ENCODE results near the gene GALNT18. TPM values are rescaled to one million over a fixed set of nuclear protein-coding genes. Genes with fewer than 3 reads are reported as not detected.

Gene GALNT18
- total RNA-seq, 1 donor from 2014 or later: 22.1 TPM

DNA sequence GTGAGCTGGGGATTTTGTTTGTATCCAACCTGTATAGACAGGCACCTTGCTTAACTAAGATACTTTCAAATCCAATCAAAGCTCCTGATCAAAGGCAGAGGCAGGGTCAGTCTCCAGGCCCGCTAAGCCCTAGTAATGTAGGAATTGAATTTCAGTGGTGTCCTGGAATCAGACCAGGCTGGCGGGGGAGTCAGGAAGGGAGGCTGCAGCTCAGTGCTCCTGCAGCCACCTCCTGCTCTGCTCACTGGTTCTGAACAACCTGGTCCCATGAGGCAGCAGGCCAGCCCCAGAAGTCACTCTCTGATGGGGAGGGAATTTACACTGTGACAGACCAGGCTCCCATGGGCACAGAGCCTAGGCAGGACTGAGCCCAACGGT lies 38.5 kb upstream of the GALNT18 start:
- no peak overlapping the region for H3K27ac ChIP-seq
- H3K27me3 ChIP-seq: no peaks in the 10 kb centered on the region
- no peak for DNase-seq (ENCODE audit: extremely low spot score in 2 of 2)
- intact Hi-C loops (cut with DNase I): no loop called here
- no peak overlapping the region for H3K4me3 ChIP-seq
- H3K4me1 ChIP-seq: no peaks in the 10 kb centered on the region
- no peaks in the 10 kb centered on the region for H3K9me3 ChIP-seq
- no peaks in the 10 kb centered on the region for H3K36me3 ChIP-seq
- TF ChIP-seq POLR2AphosphoS5 (IDR thresholded peaks at IDR 0.05; ENCODE audit: insufficient read depth in 1 of 2, low read depth in 1 of 2) (no peak), POLR2A (IDR thresholded peaks at IDR 0.05) (no peak)
- TF ChIP-seq, protein P1, sequence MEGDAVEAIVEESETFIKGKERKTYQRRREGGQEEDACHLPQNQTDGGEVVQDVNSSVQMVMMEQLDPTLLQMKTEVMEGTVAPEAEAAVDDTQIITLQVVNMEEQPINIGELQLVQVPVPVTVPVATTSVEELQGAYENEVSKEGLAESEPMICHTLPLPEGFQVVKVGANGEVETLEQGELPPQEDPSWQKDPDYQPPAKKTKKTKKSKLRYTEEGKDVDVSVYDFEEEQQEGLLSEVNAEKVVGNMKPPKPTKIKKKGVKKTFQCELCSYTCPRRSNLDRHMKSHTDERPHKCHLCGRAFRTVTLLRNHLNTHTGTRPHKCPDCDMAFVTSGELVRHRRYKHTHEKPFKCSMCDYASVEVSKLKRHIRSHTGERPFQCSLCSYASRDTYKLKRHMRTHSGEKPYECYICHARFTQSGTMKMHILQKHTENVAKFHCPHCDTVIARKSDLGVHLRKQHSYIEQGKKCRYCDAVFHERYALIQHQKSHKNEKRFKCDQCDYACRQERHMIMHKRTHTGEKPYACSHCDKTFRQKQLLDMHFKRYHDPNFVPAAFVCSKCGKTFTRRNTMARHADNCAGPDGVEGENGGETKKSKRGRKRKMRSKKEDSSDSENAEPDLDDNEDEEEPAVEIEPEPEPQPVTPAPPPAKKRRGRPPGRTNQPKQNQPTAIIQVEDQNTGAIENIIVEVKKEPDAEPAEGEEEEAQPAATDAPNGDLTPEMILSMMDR (IDR thresholded peaks at IDR 0.05): no peak

DNA sequence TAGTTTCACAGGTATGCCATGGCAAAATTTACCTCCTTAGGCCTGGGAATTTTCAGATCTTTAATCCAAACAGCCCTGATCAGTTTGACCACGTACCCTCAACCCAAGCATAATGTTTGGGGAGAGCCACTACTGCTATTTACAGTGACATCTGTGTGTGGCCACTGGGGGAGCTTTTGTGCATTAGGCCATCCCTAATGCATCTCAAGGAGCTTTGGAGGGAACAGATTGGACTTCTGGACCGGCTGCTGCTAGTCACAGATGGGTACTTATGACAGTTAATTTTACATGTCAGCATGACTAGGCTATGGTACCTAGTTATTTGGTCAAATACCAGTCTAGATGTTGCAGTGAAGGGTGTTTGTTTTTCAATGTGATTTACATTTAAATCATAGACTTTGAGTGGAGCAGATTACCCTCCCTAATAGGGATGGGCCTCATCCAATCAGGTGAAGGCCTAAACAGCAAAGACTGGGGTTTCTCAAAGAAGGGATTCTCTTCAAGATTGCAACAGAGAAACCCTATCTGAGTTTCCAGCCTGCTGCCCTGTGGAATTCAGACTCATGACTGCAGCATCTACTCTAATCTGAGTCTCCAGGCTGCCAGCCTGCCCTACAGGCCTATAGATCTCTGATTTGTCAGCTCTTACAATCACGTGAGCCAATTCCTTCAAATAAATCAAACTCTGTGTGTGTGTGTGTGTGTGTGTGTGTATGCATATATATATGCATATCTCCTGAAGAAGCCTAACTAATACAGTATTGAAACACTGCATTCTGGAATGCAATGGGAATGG lies 38.0 kb upstream of the GALNT18 start:
- DNase-seq (ENCODE audit: extremely low spot score in 2 of 2): no peak
- Histone ChIP-seq H3K27ac (no peak overlapping the region), H3K27me3 (no peaks in the 10 kb centered on the region), H3K9me3 (no peaks in the 10 kb centered on the region), H3K4me1 (no peaks in the 10 kb centered on the region), H3K4me3 (no peak overlapping the region), H3K36me3 (no peaks in the 10 kb centered on the region)
- intact Hi-C loops (cut with DNase I): no loop called here
- TF ChIP-seq POLR2AphosphoS5 (IDR thresholded peaks at IDR 0.05; ENCODE audit: insufficient read depth in 1 of 2, low read depth in 1 of 2) (no peak), POLR2A (IDR thresholded peaks at IDR 0.05) (no peak)
- TF ChIP-seq, protein P1 (IDR thresholded peaks at IDR 0.05): no peak

DNA sequence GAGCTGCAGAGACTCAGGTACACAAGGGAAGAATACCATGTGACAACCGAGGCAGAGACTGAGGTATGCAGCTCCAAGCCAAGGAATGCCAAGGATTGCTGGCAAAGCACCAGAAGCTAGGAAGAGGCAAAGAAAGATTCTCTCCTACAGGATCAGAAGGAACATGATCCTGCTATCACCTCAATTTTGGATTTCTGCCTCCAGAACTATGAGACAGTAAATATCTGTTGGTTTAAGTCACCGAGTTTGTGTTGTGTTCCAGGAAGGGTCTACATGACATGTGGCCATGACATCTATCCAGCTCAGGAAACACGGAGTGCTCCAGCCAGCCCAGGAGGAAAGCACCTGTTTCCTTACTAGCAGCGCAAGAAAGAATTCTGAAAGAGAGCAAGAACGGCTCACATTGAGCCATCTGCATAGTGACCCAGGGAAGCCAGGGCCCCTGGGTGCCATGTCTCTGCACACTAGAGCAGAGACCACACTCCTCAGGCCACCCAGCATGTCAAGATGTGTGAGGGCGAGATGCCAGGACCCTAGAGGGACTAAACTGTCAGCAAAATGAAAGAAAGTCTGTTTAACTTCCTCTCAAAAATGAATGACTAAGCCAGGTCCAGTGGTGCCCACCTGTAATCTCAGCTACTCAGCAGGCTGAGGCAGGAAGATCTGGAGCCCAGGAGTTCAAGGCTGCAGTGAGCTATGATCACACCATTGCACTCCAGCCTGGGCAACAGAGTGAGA lies 35.6 kb upstream of the GALNT18 start:
- no peaks in the 10 kb centered on the region for H3K9me3 ChIP-seq
- intact Hi-C loops (cut with DNase I): no loop called here
- H3K4me1 ChIP-seq: no peaks in the 10 kb centered on the region
- no peak overlapping the region for H3K4me3 ChIP-seq
- H3K27ac ChIP-seq: no peak overlapping the region
- no peaks in the 10 kb centered on the region for H3K27me3 ChIP-seq
- H3K36me3 ChIP-seq: no peaks in the 10 kb centered on the region
- TF ChIP-seq POLR2AphosphoS5 (IDR thresholded peaks at IDR 0.05; ENCODE audit: insufficient read depth in 1 of 2, low read depth in 1 of 2) (no peak), POLR2A (IDR thresholded peaks at IDR 0.05) (no peak)
- TF ChIP-seq, protein P1 (IDR thresholded peaks at IDR 0.05): no peak
- DNase-seq (ENCODE audit: extremely low spot score in 2 of 2): no peak

DNA sequence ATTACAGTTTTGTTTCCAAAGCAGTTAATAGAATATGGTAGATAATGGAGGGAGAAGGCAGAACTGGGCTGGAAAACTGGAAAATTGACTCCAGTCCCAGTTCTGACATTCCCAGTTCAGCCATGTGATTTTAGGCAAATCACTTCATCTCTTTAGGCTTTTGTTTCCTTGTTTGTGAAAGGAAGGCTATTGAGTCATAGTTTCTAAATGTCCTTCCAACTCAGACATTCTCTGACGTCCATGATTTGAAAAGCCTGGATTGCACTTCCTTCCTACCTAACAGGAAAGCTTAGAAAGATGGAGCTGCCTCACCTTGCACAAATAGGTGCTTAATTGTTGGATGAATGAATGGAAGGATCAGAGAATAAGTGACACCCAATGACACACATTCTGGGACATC lies 19.8 kb upstream of the GALNT18 start:
- peak in 1 of 2 donors; percentile 40 for DNase-seq (ENCODE audit: extremely low spot score in 2 of 2)
- Histone ChIP-seq H3K36me3 (no peaks in the 10 kb centered on the region), H3K27ac (no peak overlapping the region), H3K4me1 (no peaks in the 10 kb centered on the region), H3K9me3 (no peaks in the 10 kb centered on the region), H3K4me3 (no peak overlapping the region), H3K27me3 (no peaks in the 10 kb centered on the region)
- no peak for TF ChIP-seq POLR2A (IDR thresholded peaks at IDR 0.05)
- TF ChIP-seq, protein P1 (IDR thresholded peaks at IDR 0.05): no peak
- peak in 1 of 2 donors; percentile 69 for TF ChIP-seq POLR2AphosphoS5 (IDR thresholded peaks at IDR 0.05; ENCODE audit: insufficient read depth in 1 of 2, low read depth in 1 of 2)
- intact Hi-C loops (cut with DNase I): no loop called here

DNA sequence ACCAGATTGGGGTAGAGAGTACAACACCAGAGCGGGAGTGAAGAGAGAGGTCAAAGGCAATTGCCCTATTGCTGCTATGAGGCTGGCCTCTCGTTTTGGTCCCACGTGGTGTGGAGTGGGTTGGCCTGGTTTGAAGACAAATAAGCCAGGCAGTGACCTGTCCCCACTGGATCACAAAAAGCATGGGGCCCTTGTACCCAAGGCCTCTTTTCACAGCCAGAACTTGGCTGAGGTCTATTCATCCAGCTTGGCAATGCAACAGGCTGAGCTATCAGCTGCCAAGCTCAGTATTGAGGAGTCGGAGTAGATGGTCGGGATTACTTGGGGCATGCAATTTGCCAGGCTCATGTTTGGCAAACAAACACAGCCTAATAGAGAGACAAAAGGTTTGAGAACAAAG lies 19.2 kb upstream of the GALNT18 start:
- Histone ChIP-seq H3K27me3 (no peaks in the 10 kb centered on the region), H3K27ac (no peak overlapping the region)
- TF ChIP-seq, protein P1 (IDR thresholded peaks at IDR 0.05): no peak
- TF ChIP-seq POLR2A (IDR thresholded peaks at IDR 0.05) (no peak), POLR2AphosphoS5 (IDR thresholded peaks at IDR 0.05; ENCODE audit: insufficient read depth in 1 of 2, low read depth in 1 of 2) (no peak)

More for the DNA sequence above, 19.2 kb upstream of the GALNT18 start:
- H3K4me3 ChIP-seq: no peak overlapping the region
- intact Hi-C loops (cut with DNase I): no loop called here
- H3K4me1 ChIP-seq: no peaks in the 10 kb centered on the region
- H3K9me3 ChIP-seq: no peaks in the 10 kb centered on the region
- no peak for DNase-seq (ENCODE audit: extremely low spot score in 2 of 2)
- no peaks in the 10 kb centered on the region for H3K36me3 ChIP-seq
